ENCODE results near the gene ST6GALNAC5.
"Not testable (repeated sequence)": the region's sequence is repeated elsewhere in the genome, so short reads cannot be mapped to it uniquely, and the experiment has no call there.

Gene ST6GALNAC5

GRCh38 chr1:76866566-76866965, 714 bp upstream of the ST6GALNAC5 start:
- Histone ChIP-seq H3K27ac (ENCODE audit: low read depth, low read length) (no peak overlapping the region), H3K9me3 (ENCODE audit: insufficient read depth, low read depth, low read length) (no peaks in the 10 kb centered on the region), H3K36me3 (ENCODE audit: insufficient read depth, low read length) (peaks cover 11% of the 10 kb centered on the region; the same call in 1 of the 2 replicates), H3K27me3 (ENCODE audit: insufficient read depth, low read length) (peaks cover 41% of the 10 kb centered on the region), H3K9ac (ENCODE audit: low read depth, low read length) (no peak overlapping the region), H3K4me3 (ENCODE audit: low read length) (no peak overlapping the region), H3K4me1 (ENCODE audit: insufficient read depth, low read length) (peaks cover 14% of the 10 kb centered on the region)
- 100% methylated on average over 4 of the region's 4 CpGs for WGBS

DNA sequence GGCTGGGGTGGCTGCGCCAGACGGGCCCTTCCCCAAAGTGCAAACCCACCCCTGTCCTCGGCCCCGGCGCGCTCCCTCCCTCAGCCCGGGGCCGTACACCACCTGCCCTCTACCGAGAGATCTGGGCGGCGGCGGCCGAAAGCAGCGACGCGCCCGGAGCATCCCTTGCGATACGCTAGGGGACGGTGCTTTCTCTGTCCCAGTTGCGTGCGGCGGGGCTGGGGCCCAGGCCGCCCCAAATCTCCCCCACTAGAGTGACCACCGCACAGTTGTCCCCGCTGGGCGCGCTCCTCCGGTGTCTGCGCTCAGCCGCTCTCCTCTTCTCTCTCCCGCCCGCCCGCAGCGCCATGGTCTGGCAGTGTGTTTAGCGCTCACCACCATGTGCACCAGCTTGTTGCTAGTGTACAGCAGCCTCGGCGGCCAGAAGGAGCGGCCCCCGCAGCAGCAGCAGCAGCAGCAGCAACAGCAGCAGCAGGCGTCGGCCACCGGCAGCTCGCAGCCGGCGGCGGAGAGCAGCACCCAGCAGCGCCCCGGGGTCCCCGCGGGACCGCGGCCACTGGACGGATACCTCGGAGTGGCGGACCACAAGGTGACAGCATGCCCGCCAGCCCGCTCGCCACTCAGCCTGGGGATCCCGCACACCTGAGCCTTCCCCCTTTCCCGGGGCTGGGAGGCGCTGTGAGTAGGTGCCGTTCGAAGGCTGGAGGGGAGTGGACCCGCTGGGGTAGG, 1.0 kb downstream of the ST6GALNAC5 start:
- H3K27ac ChIP-seq (ENCODE audit: low read depth, low read length), result no peak overlapping the region
- peaks cover 41% of the 10 kb centered on the region for H3K27me3 ChIP-seq (ENCODE audit: insufficient read depth, low read length)
- H3K36me3 ChIP-seq (ENCODE audit: insufficient read depth, low read length), result peaks cover 24% of the 10 kb centered on the region; the same call in 1 of the 2 replicates
- no peaks in the 10 kb centered on the region for H3K9me3 ChIP-seq (ENCODE audit: insufficient read depth, low read depth, low read length)
- WGBS, result under 1% methylated on average over 65 of the region's 65 CpGs
- H3K9ac ChIP-seq (ENCODE audit: low read depth, low read length), result peak overlapping the region; percentile 83
- H3K4me1 ChIP-seq (ENCODE audit: insufficient read depth, low read length), result peaks cover 14% of the 10 kb centered on the region
- peak overlapping the region; percentile 96 for H3K4me3 ChIP-seq (ENCODE audit: low read length)

GRCh38 chr1:76868916-76869315, 1.6 kb downstream of the ST6GALNAC5 start:
- Histone ChIP-seq H3K4me3 (ENCODE audit: low read length) (peak overlapping the region; percentile 96), H3K36me3 (ENCODE audit: insufficient read depth, low read length) (peaks cover 24% of the 10 kb centered on the region; the same call in 1 of the 2 replicates), H3K9me3 (ENCODE audit: insufficient read depth, low read depth, low read length) (no peaks in the 10 kb centered on the region), H3K9ac (ENCODE audit: low read depth, low read length) (no peak overlapping the region), H3K27me3 (ENCODE audit: insufficient read depth, low read length) (peaks cover 41% of the 10 kb centered on the region), H3K4me1 (ENCODE audit: insufficient read depth, low read length) (peaks cover 14% of the 10 kb centered on the region), H3K27ac (ENCODE audit: low read depth, low read length) (no peak overlapping the region)
- 2% methylated on average over 19 of the region's 19 CpGs for WGBS

- Histone ChIP-seq H3K9ac (ENCODE audit: low read depth, low read length) (no peak overlapping the region), H3K36me3 (ENCODE audit: insufficient read depth, low read length) (peaks cover 24% of the 10 kb centered on the region; the same call in 1 of the 2 replicates), H3K9me3 (ENCODE audit: insufficient read depth, low read depth, low read length) (no peaks in the 10 kb centered on the region), H3K27me3 (ENCODE audit: insufficient read depth, low read length) (peaks cover 41% of the 10 kb centered on the region), H3K4me1 (ENCODE audit: insufficient read depth, low read length) (peaks cover 4% of the 10 kb centered on the region; the same call in 1 of the 2 replicates), H3K4me3 (ENCODE audit: low read length) (peak overlapping the region; percentile 96; the same call in 1 of the 2 replicates), H3K27ac (ENCODE audit: low read depth, low read length) (no peak overlapping the region)
- WGBS, result 96% methylated on average over 2 of the region's 2 CpGs
These were observed 2.8 kb downstream of the ST6GALNAC5 start for GRCh38 chr1:76870037-76870436.

- H3K9me3 ChIP-seq (ENCODE audit: insufficient read depth, low read depth, low read length), result no peaks in the 10 kb centered on the region
- H3K36me3 ChIP-seq (ENCODE audit: insufficient read depth, low read length), result peaks cover 30% of the 10 kb centered on the region; the same call in 1 of the 2 replicates
- H3K4me1 ChIP-seq (ENCODE audit: insufficient read depth, low read length), result peaks cover 4% of the 10 kb centered on the region; the same call in 1 of the 2 replicates
- no peak overlapping the region for H3K9ac ChIP-seq (ENCODE audit: low read depth, low read length)
- no peak overlapping the region for H3K27ac ChIP-seq (ENCODE audit: low read depth, low read length)
- peaks cover 30% of the 10 kb centered on the region for H3K27me3 ChIP-seq (ENCODE audit: insufficient read depth, low read length)
- WGBS, result 90% methylated on average over 3 of the region's 3 CpGs
- no peak overlapping the region for H3K4me3 ChIP-seq (ENCODE audit: low read length)
These were observed 4.2 kb downstream of the ST6GALNAC5 start for GRCh38 chr1:76871355-76871974.

DNA sequence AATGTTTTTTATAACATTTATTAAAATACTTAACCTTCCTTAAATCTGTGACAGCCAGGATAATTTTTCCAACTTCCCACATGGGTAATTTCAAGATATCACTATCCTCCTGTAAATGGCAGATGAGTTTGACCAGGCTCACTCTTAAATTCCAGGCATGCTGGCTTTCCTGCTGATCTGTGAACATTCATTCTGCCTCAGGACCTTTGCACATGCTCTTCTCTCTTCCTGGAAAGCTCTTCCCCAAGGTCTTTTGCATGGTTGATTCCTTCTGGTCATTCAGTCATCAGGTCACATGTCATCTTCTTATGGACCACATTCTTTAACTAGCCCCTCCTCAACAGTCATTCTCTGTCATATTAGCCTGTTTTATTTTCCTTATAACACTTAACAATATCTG, 5.7 kb downstream of the ST6GALNAC5 start:
- H3K36me3 ChIP-seq (ENCODE audit: insufficient read depth, low read length), result peaks cover 30% of the 10 kb centered on the region; the same call in 1 of the 2 replicates
- no peak overlapping the region for H3K27ac ChIP-seq (ENCODE audit: low read depth, low read length)
- H3K27me3 ChIP-seq (ENCODE audit: insufficient read depth, low read length), result peaks cover 23% of the 10 kb centered on the region
- no peak overlapping the region for H3K4me3 ChIP-seq (ENCODE audit: low read length)
- H3K9me3 ChIP-seq (ENCODE audit: insufficient read depth, low read depth, low read length), result no peaks in the 10 kb centered on the region
- H3K9ac ChIP-seq (ENCODE audit: low read depth, low read length), result no peak overlapping the region
- no peaks in the 10 kb centered on the region for H3K4me1 ChIP-seq (ENCODE audit: insufficient read depth, low read length)

DNA sequence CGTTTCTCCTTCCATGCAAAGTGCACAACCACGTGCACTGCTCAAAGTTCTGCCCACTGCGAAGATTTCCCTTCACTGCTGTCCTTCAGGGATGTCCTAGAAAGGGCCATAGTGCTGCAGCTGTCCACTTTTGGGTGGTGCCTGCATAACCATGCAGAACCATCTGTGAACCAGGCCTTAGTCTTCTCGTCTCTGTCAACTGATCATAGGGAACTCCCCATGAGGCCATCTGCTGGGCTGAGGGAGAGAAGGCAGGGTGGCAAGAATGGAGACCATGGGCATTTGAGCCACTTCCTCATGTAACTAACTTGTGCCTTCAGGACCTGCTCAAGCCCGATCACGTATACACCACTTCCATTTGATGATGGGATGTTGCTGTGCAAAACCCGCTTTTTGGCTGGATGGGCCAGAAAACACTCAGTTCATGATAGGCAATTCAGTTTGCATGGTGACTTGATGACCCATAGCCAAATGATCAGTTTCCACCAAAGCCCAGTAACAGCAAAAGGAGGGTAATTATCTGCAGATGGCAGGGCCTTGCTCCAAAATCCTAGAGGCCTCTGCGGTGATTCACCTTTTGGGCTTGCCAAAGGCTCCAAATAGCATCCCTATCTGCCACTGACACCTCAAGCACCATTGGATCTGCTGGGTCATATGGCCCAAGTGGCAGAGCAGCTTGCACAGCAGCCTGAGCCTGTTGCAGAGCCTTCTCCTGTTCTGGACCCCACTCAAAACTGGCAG, 9.5 kb downstream of the ST6GALNAC5 start:
- Histone ChIP-seq H3K4me3 (ENCODE audit: low read length) (no peak overlapping the region), H3K27ac (ENCODE audit: low read depth, low read length) (no peak overlapping the region), H3K27me3 (ENCODE audit: insufficient read depth, low read length) (no peaks in the 10 kb centered on the region), H3K9ac (ENCODE audit: low read depth, low read length) (no peak overlapping the region), H3K36me3 (ENCODE audit: insufficient read depth, low read length) (peaks cover 16% of the 10 kb centered on the region; the same call in 1 of the 2 replicates), H3K9me3 (ENCODE audit: insufficient read depth, low read depth, low read length) (no peaks in the 10 kb centered on the region), H3K4me1 (ENCODE audit: insufficient read depth, low read length) (no peaks in the 10 kb centered on the region)
- WGBS, result 92% methylated on average over 8 of the region's 8 CpGs

- H3K36me3 ChIP-seq (ENCODE audit: insufficient read depth, low read length); H3K4me3 ChIP-seq (ENCODE audit: low read length); H3K9ac ChIP-seq (ENCODE audit: low read depth, low read length); H3K9me3 ChIP-seq (ENCODE audit: insufficient read depth, low read depth, low read length); H3K4me1 ChIP-seq (ENCODE audit: insufficient read depth, low read length); H3K27ac ChIP-seq (ENCODE audit: low read depth, low read length); H3K27me3 ChIP-seq (ENCODE audit: insufficient read depth, low read length): not testable (repeated sequence)
These were observed 11.7 kb downstream of the ST6GALNAC5 start for GRCh38 chr1:76879014-76879413.

GRCh38 chr1:76881762-76882161, 14.5 kb downstream of the ST6GALNAC5 start:
- Histone ChIP-seq H3K27me3 (ENCODE audit: insufficient read depth, low read length) (no peaks in the 10 kb centered on the region), H3K9ac (ENCODE audit: low read depth, low read length) (no peak overlapping the region), H3K36me3 (ENCODE audit: insufficient read depth, low read length) (no peaks in the 10 kb centered on the region; the same call in 1 of the 2 replicates), H3K27ac (ENCODE audit: low read depth, low read length) (no peak overlapping the region), H3K4me3 (ENCODE audit: low read length) (no peak overlapping the region), H3K9me3 (ENCODE audit: insufficient read depth, low read depth, low read length) (no peaks in the 10 kb centered on the region), H3K4me1 (ENCODE audit: insufficient read depth, low read length) (no peaks in the 10 kb centered on the region)

- no peaks in the 10 kb centered on the region for H3K4me1 ChIP-seq (ENCODE audit: insufficient read depth, low read length)
- H3K9me3 ChIP-seq (ENCODE audit: insufficient read depth, low read depth, low read length), result peaks cover 8% of the 10 kb centered on the region; the same call in 1 of the 2 replicates
- WGBS, result 92% methylated on average over 4 of the region's 4 CpGs
- no peak overlapping the region for H3K27ac ChIP-seq (ENCODE audit: low read depth, low read length)
- no peaks in the 10 kb centered on the region for H3K27me3 ChIP-seq (ENCODE audit: insufficient read depth, low read length)
- H3K36me3 ChIP-seq (ENCODE audit: insufficient read depth, low read length), result peaks cover 7% of the 10 kb centered on the region; the same call in 1 of the 2 replicates
- H3K4me3 ChIP-seq (ENCODE audit: low read length), result no peak overlapping the region
- H3K9ac ChIP-seq (ENCODE audit: low read depth, low read length), result no peak overlapping the region
These were observed 24.8 kb downstream of the ST6GALNAC5 start for GRCh38 chr1:76891931-76892622.

Data from HUES64 (cell line).